ENCODE data around the gene TM9SF4. TPM values are rescaled to one million over a fixed set of nuclear protein-coding genes. Genes with fewer than 3 reads are reported as not detected.

TM9SF4 gene
- total and polyA plus RNA-seq, 2 of the 8 experiments (the other 6 are each of a cell fraction or from before 2014, with no cell fraction given): 38.4 to 68.7 TPM

- no peak overlapping the region for H2AFZ ChIP-seq (ENCODE audit: low read length)
- TF ChIP-seq SAP30 (IDR thresholded peaks at IDR 0.05; ENCODE audit: insufficient read depth, insufficient replicate concordance, low read length) (no peak), ATF2 (IDR thresholded peaks at IDR 0.05; ENCODE audit: low read length) (no peak)
Observed at GRCh38 chr20:32063695-32064094, 45.8 kb upstream of the TM9SF4 start.

More at GRCh38 chr20:32063695-32064094, 45.8 kb upstream of the TM9SF4 start:
- DNase-seq (ENCODE audit: low read depth in 1 of 2, low spot score in 2 of 2) (no peak), FAIRE-seq (no peak)
- no peak overlapping the region for H3K9ac ChIP-seq (replicated peaks in 1 of 4; ENCODE audit: extremely low read depth in 1 of 4, low read depth in 3 of 4, low read length in 3 of 4)
- H3K9me3 ChIP-seq (ENCODE audit: insufficient read depth in 2 of 2, low read depth in 1 of 2, low read length in 1 of 2): no peaks in the 10 kb centered on the region
- no peak overlapping the region for H4K8ac ChIP-seq (ENCODE audit: extremely low read depth, insufficient read depth, low read length)
- no peak overlapping the region for H4K91ac ChIP-seq (replicated peaks; ENCODE audit: insufficient read length, low read length)
- no peak overlapping the region for H2BK12ac ChIP-seq (ENCODE audit: low read depth, low read length)
- peaks cover 0 to 2% (median under 1%) of the 10 kb centered on the region in 4 experiments; a peak in 2 of 7 replicates for H3K27me3 ChIP-seq (replicated peaks in 1 of 4; ENCODE audit: control insufficient read depth in 3 of 4, extremely low read depth in 1 of 4, insufficient read depth in 3 of 4, low read length in 3 of 4)
- H3K18ac ChIP-seq (ENCODE audit: extremely low read depth, low read length): no peak overlapping the region
- H3K14ac ChIP-seq (ENCODE audit: insufficient read length): no peak overlapping the region
- no peak overlapping the region for H2BK5ac ChIP-seq (ENCODE audit: low read depth, low read length)
- WGBS, 2 experiments (ENCODE audit: extremely low coverage in 1 of 2, insufficient coverage in 1 of 2, insufficient read length in 1 of 2, insufficient replicate concordance in 2 of 2, low coverage in 1 of 2, low lambda C conversion rate in 2 of 2, missing lambda C conversion rate in 1 of 2): 93% methylated on average over 4 of the region's 4 CpGs; no CpG with 5 or more reads in 1 of the 2 experiments
- no peaks in the 10 kb centered on the region for H4K20me1 ChIP-seq (replicated peaks in 1 of 2; ENCODE audit: control insufficient read depth in 1 of 2, insufficient read depth in 2 of 2, low read length in 2 of 2)
- no peak overlapping the region for H2AK5ac ChIP-seq (ENCODE audit: low read depth, low read length)
- H3K79me2 ChIP-seq (ENCODE audit: control insufficient read depth in 1 of 2, insufficient read depth in 2 of 2, low read length in 2 of 2): no peaks in the 10 kb centered on the region
- H3K56ac ChIP-seq (replicated peaks; ENCODE audit: insufficient read length, low read depth, low read length): no peak overlapping the region
- H3K4me3 ChIP-seq (ENCODE audit: extremely low read depth in 1 of 4, insufficient read depth in 2 of 4, low read depth in 3 of 4, low read length in 4 of 4): no peak overlapping the region
- H3K23me2 ChIP-seq (ENCODE audit: low read depth, low read length): no peaks in the 10 kb centered on the region
- no peaks in the 10 kb centered on the region for H3K79me1 ChIP-seq (ENCODE audit: low read depth, low read length)
- no peak overlapping the region for H2BK20ac ChIP-seq (ENCODE audit: low read length)
- no peak overlapping the region for H4K5ac ChIP-seq (ENCODE audit: insufficient read length, low read depth, low read length)
- H2BK15ac ChIP-seq (ENCODE audit: low read length): no peak overlapping the region
- no peak overlapping the region for H3K4ac ChIP-seq (replicated peaks; ENCODE audit: insufficient read length, low read depth, low read length)
- ChIA-PET POLR2A (ENCODE audit: partially characterized antibody) (no interaction called here), CTCF (ENCODE audit: partially characterized antibody) (interaction anchor here (1.0 to 1.9 kb wide), 3 partner anchors 25 to 241 kb away, joined by 4 to 7 read pairs (median 7); no protein-coding TSS in a partner anchor)
- no peak overlapping the region for H3K27ac ChIP-seq (ENCODE audit: low read depth, low read length)
- H3K36me3 ChIP-seq (ENCODE audit: control insufficient read depth in 2 of 4, insufficient read depth in 4 of 4, low read length in 3 of 4): no peaks in the 10 kb centered on the region
- H3K4me2 ChIP-seq (ENCODE audit: insufficient read depth in 1 of 2, low read depth in 2 of 2, low read length in 2 of 2): no peak overlapping the region
- H3K23ac ChIP-seq (ENCODE audit: insufficient read length): no peak overlapping the region
- peaks cover 0 to 1% (median 0%) of the 10 kb centered on the region in 4 experiments; a peak in 1 of 7 replicates for H3K4me1 ChIP-seq (replicated peaks in 1 of 4; ENCODE audit: control insufficient read depth in 3 of 4, insufficient read depth in 4 of 4, low read length in 3 of 4)
- no peak overlapping the region for H2BK120ac ChIP-seq (replicated peaks; ENCODE audit: low read depth, low read length)

Data from H1 (cell line).